PFSK-1 (cell line): ENCODE data around the gene CCDC85B.

Experiments
- FOXP2 ChIP-seq: optimal IDR thresholded peaks from 2 replicates; pipeline ENCODE3; 2011; ENCODE audit warnings: borderline replicate concordance, control low read depth, inconsistent platforms; ENCODE audit not compliant: insufficient read depth; ENCODE audit errors: extremely low read length, extremely low read depth
- POLR2AphosphoS5 ChIP-seq: IDR thresholded peaks from 2 replicates; pipeline ENCODE4 v1.6.1; 2012; ENCODE audit warnings: low read depth, mild to moderate bottlenecking, control low read depth, low read length, moderate library complexity
- REST ChIP-seq, 2 experiments: IDR thresholded peaks; 2 replicates each; pipeline versions ENCODE4 v1.6.1 to v1.8.0; 2011 to 2012; ENCODE audit warnings: low read depth in 2 of 2, low read length in 2 of 2, control low read depth in 1 of 2, inconsistent platforms in 1 of 2, mild to moderate bottlenecking in 1 of 2, moderate library complexity in 1 of 2; ENCODE audit not compliant: insufficient read depth in 1 of 2
- SIN3A ChIP-seq: IDR thresholded peaks from 2 replicates; pipeline ENCODE4 v1.6.1; 2012; ENCODE audit warnings: mild to moderate bottlenecking, low read length, moderate library complexity, borderline replicate concordance; ENCODE audit not compliant: insufficient read depth
- TAF1 ChIP-seq: IDR thresholded peaks from 2 replicates; pipeline ENCODE4 v1.6.1; 2012; ENCODE audit warnings: low read length, control low read depth, borderline replicate concordance; ENCODE audit not compliant: insufficient read depth

The CCDC85B gene

GRCh38 chr11:65912845-65913244, 22.4 kb downstream of the CCDC85B start:
- TF ChIP-seq SIN3A, result no peak
- no peak for TF ChIP-seq REST (IDR thresholded peaks at IDR 0.05; ENCODE audit: insufficient read depth in 1 of 2, low read depth in 2 of 2, low read length in 2 of 2)
- TF ChIP-seq TAF1, result no peak
- TF ChIP-seq POLR2AphosphoS5, result no peak
- TF ChIP-seq FOXP2, result no peak

GRCh38 chr11:65915101-65915820, 24.8 kb downstream of the CCDC85B start:
- TF ChIP-seq TAF1 (peak; percentile 25; the same call in 1 of the 2 replicates), FOXP2 (no peak)

GRCh38 chr11:65915821-65916251, 25.4 kb downstream of the CCDC85B start:
- no peak for TF ChIP-seq POLR2AphosphoS5
- no peak for TF ChIP-seq FOXP2
- TF ChIP-seq SIN3A, result no peak
- TF ChIP-seq REST (IDR thresholded peaks at IDR 0.05; ENCODE audit: insufficient read depth in 1 of 2, low read depth in 2 of 2, low read length in 2 of 2), result no peak
- TF ChIP-seq TAF1, result no peak

GRCh38 chr11:65916391-65916790, 25.9 kb downstream of the CCDC85B start:
- TF ChIP-seq SIN3A (no peak), REST (IDR thresholded peaks at IDR 0.05; ENCODE audit: insufficient read depth in 1 of 2, low read depth in 2 of 2, low read length in 2 of 2) (no peak), FOXP2 (no peak), POLR2AphosphoS5 (no peak; the same call in 1 of the 2 replicates), TAF1 (no peak)

GRCh38 chr11:65917077-65917433, 26.6 kb downstream of the CCDC85B start:
- TF ChIP-seq TAF1 (no peak), FOXP2 (no peak), POLR2AphosphoS5 (no peak), REST (IDR thresholded peaks at IDR 0.05; ENCODE audit: insufficient read depth in 1 of 2, low read depth in 2 of 2, low read length in 2 of 2) (no peak), SIN3A (no peak)
